Measurements from ENCODE around the gene HEXD. TPM values are rescaled to one million over a fixed set of nuclear protein-coding genes. Genes with fewer than 3 reads are reported as not detected.

The HEXD gene
- total RNA-seq, 1 donor from 2014 or later = 11.4 TPM

- DNase-seq (ENCODE audit: low read depth) = no peak
- no peak for TF ChIP-seq CTCF (conservative IDR thresholded peaks at IDR 0.05; ENCODE audit: low read depth, low read length)
These were observed 26.2 kb downstream of the HEXD start for GRCh38 chr17:82444284-82444893.

GRCh38 chr17:82444941-82445521 is 26.9 kb downstream of the HEXD start:
- no peak overlapping the region for H3K4me3 ChIP-seq (ENCODE audit: low read depth, low read length)
- TF ChIP-seq CTCF (conservative IDR thresholded peaks at IDR 0.05; ENCODE audit: low read depth, low read length) = no peak
- no peak for DNase-seq (ENCODE audit: low read depth)

More at GRCh38 chr17:82444284-82444893, 26.2 kb downstream of the HEXD start:
- no peak overlapping the region for H3K4me3 ChIP-seq (ENCODE audit: low read depth, low read length)

GRCh38 chr17:82445542-82445941 is 27.4 kb downstream of the HEXD start:
- no peak for DNase-seq (ENCODE audit: low read depth)
- no peak overlapping the region for H3K4me3 ChIP-seq (ENCODE audit: low read depth, low read length)
- TF ChIP-seq CTCF (conservative IDR thresholded peaks at IDR 0.05; ENCODE audit: low read depth, low read length) = no peak

- DNase-seq (ENCODE audit: low read depth) = no peak
- H3K4me3 ChIP-seq (ENCODE audit: low read depth, low read length) = no peak overlapping the region
- TF ChIP-seq CTCF (conservative IDR thresholded peaks at IDR 0.05; ENCODE audit: low read depth, low read length) = no peak
These were observed 28.0 kb downstream of the HEXD start for GRCh38 chr17:82446124-82446523.

GRCh38 chr17:82446649-82447048 is 28.5 kb downstream of the HEXD start:
- TF ChIP-seq CTCF (conservative IDR thresholded peaks at IDR 0.05; ENCODE audit: low read depth, low read length) = no peak
- H3K4me3 ChIP-seq (ENCODE audit: low read depth, low read length) = no peak overlapping the region

GRCh38 chr17:82447876-82448275 is 29.7 kb downstream of the HEXD start:
- DNase-seq (ENCODE audit: low read depth) = no peak
- TF ChIP-seq CTCF (conservative IDR thresholded peaks at IDR 0.05; ENCODE audit: low read depth, low read length) = no peak
- H3K4me3 ChIP-seq (ENCODE audit: low read depth, low read length) = no peak overlapping the region

More at GRCh38 chr17:82446649-82447048, 28.5 kb downstream of the HEXD start:
- DNase-seq (ENCODE audit: low read depth) = no peak
